GM11168 (cell line): ENCODE measurements around the gene OR4F6.
"Not testable (repeated sequence)": the region's sequence is repeated elsewhere in the genome, so short reads cannot be mapped to it uniquely, and the experiment has no call there.

ENCODE experiments used
- in situ Hi-C: fragments of 300-500 bp; cut with MboI; formaldehyde crosslinking; loops from one replicate; pipeline ENCODE4 v1.12.0; 2022; ENCODE audit warnings: low sequenced_read_pairs; ENCODE audit not compliant: unreplicated experiment

OR4F6 gene, protein sequence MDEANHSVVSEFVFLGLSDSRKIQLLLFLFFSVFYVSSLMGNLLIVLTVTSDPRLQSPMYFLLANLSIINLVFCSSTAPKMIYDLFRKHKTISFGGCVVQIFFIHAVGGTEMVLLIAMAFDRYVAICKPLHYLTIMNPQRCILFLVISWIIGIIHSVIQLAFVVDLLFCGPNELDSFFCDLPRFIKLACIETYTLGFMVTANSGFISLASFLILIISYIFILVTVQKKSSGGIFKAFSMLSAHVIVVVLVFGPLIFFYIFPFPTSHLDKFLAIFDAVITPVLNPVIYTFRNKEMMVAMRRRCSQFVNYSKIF

DNA sequence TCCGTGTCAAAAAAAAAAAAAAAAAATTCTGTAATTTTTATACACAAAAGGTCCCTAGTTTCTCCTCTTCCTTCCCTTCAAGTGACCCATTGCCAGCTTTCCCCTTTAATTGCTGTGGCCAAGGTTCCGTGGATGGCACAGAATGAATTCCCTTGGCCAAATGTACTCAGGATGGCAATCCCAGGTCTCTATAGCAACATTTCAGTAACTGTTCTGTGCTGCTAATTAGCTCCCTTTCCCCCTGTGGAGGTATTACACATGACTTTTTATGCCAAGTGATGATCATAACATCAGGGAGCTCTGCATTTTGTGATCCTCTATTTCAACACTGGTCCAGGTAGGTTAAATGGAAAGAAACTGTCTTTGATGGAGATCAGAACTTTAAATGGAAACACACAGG, at the start of gene OR4F6:
OR4F6 (plus strand) TSS at position 301 of the 400 bp plus-strand sequence. CDS start 2,211 bp downstream, outside the sequence.
- in situ Hi-C loops: no loop called here

DNA sequence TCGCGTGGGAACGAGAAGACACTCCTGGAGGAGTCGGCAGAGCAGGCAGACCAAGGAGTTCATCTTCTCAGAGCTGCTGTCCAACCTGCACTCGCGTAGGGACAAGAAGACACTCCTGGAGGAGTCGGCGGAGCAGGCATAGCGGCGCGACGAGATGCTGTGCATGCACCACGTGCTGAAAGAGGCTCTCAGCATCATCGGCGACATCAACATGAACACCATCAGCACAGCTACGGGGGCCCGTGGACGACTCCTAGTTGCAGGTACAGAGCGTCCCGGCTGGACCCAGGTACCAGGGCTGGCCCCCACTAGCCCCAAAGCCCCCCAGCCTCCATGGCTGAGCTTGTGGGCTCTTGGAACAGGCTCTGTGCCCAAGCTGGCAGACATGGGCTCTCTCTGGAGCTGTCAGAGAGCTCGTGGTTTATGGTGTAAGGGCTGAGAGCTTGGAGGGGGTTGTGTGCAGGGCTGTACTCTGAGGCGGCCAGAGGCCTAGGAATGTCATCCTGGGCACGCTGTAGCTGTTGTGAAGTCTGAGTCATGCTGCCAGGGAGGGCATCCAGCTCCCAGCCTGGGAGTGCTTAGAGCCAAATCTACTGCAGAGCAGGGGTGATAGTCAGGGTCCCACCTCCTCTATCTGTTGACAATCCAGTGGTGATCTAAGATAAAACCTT, 38.5 kb upstream of the OR4F6 start:
- in situ Hi-C loops: loop anchor here (5.0 kb wide), 1 partner anchor 1968 kb away; no protein-coding TSS in a partner anchor

DNA sequence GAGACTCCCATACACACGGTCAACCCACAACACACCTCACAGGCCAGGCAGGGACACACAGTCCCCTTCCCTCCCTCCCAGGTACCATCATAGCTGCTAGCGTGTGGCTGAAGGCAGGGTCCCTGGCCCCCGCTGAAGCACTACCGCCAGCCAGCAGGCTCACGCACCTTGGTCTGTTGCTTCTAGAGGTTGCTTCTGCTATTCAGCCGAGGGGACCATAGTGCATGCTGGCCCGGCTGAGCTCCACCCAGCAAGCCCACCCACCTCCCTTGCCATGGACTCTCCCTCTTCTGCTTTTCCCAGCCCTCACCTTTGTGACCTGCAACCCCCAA, 38.0 kb upstream of the OR4F6 start:
- in situ Hi-C loops: loop anchor here (5.0 kb wide), 1 partner anchor 1968 kb away; no protein-coding TSS in a partner anchor

DNA sequence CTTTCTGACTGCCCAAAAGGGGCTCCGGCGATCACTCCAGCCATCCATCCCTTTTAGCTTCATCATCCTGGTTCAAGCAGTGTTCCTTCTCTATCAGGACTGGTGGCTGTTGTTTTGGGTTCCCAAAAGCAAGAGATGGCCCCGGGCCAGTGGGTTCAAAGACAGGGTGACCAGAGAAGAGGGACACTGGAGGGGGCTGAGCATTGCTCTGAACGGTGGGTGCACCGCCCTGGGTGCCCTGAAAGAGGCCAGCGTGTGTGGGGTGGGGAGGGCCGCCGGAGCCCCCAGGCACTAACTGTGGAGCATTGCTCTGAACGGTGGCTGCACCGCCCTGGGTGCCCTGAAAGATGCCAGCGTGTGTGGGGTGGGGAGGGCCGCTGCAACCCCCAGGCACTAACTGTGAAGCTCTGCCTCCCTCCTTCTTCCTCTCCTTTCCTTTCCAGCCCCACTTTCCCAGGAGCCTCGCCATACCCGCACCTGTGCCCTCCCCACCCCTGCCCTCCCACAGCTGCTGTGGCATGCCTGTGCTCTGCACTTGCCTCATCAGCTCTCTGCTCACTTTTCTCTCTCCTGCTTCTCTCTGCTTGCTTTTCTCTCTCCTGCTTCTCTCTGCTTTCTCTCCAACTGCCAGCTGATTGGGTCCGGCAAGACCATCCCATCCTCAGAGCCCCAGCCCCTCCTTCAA, 37.4 kb upstream of the OR4F6 start:
- in situ Hi-C loops: loop anchor here (5.0 kb wide), 1 partner anchor 1969 kb away; no protein-coding TSS in a partner anchor

DNA sequence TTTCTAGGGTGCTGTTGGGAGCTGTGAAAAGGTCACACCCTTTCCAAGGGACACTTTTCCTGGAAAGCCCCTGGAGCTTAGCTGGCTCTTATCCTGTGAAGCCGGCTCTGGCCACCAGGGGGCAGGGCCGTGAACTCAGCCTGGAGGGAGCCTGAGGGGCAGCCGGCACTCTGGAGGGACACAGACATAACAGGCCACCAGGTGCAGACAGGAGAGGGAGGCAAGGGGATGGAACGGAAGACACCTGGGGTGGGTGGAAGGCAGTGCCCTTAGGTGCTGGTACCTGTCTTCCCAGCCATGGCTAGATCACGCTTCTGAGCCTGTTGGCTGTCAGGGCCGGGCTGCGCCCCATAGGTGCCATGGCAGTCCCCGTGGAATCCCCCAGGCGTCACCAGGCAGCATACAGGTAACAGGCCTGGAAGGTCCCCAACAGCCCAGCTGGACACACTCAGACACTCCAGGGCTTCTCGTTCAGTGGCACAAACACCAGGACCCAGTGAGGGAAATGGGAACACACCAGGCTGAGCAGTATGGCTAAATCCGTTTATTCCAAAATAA, 36.1 kb upstream of the OR4F6 start:
- in situ Hi-C loops: loop anchor here (5.0 kb wide), 1 partner anchor 1970 kb away; no protein-coding TSS in a partner anchor

DNA sequence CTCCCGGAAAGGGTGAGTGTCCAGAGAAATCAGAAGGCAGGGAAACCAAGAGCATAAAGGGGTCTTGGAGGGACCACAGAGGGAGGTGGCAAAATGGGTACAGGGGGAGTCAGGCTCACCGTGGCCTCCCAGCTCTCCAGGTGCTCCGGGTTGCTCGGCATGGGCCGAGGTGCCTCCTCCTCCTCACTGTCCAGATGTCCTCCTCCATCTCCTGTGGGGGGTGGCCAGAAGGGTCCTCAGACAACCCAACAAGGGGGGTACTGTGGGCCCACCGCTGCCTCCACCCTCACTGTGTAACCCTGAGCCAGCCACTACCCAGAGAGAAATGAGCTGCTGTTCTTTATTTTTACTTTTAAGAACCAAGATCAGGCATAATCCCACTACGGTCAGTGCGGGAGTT, 30.4 kb upstream of the OR4F6 start:
- in situ Hi-C loops: no loop called here

DNA sequence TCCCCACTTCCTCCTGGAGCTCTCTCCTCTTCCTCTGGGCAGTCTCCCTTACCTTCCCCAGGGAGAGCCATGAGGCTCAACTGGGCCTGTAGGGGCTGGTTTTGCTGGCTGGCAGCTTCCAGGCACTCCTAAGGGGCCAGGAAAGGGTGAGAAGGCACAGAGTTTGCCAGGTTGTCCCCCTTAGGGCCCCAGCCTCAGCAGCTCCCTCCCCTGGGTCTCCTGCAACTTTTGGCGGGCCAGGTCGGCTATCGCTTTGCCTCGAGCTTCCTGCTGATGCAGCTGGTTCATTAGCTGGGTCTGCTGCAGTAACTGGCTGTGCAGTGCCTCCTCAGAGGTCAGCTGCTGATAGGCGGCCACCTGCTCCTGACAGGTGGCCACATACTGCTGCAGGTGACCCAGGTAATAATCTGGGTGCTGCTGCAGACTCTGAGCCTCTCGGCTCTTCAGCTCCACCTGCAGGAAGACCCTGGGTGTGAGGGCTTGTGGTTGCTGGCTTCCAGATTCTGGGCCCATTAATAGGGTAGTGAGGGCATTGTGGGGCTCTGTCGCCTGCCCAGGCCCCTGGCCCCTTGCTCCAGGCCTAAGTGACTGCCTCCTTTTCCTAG, 29.7 kb upstream of the OR4F6 start:
- in situ Hi-C loops: no loop called here

DNA sequence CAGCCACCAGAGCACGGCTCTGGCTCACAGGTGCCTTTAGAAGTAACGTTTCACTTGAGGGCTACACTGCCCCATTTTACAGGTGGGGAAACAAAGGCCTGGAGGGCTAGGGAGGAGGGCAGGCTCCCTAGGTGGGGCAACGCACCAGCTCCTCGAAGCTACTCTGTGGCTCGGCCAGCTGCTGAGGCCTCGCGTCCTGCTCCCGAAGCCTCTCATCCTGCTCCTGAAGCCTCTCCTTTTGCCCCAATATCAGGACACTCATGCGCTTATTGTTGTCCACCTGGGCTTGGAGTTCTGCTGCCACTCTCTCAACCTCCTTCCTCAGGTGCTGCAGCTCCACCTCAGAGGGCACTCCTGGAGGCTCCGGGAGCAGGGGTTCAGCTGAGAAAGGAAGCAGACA, 28.2 kb upstream of the OR4F6 start:
- in situ Hi-C loops: no loop called here

DNA sequence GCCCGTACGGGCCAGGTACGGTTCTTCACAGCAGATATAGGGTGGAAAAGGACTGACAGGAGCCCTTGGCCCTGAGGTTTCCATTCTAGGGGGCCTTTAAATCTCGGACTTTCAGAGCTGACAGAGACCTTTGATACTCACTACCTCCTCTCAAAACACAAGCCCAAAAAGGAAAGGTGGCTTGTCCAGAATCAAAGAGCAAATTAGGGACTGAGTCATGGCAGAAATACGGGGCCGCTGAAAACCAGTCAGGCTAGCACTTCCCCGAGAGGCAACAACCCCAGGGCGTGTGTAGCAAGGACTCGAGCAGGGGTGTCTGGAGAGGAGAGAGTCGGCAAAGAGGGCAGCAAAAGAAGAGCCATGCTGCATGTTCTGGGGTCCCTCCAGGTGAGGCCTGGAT, 24.7 kb upstream of the OR4F6 start:
- in situ Hi-C loops: not testable (repeated sequence)

DNA sequence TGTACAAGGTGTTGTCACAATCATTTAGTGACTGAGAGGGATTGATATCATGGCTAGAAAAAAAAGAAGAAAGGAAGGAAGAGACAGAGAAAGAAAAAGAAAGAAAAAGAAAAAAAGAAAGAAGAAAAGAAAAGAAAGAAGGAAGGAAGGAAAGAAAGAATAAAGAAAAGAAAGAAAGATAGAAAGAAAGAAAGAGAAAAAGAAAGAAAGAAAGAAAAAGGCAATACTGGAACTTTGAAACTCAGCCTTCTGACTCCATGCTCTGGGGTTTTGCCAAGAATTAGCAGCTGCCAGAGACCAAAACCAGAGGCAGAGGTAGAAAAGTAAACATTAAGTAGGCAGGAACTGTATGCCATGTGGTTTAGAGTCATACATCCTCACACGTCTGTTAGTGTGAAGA, 23.1 kb upstream of the OR4F6 start:
- in situ Hi-C loops: not testable (repeated sequence)

DNA sequence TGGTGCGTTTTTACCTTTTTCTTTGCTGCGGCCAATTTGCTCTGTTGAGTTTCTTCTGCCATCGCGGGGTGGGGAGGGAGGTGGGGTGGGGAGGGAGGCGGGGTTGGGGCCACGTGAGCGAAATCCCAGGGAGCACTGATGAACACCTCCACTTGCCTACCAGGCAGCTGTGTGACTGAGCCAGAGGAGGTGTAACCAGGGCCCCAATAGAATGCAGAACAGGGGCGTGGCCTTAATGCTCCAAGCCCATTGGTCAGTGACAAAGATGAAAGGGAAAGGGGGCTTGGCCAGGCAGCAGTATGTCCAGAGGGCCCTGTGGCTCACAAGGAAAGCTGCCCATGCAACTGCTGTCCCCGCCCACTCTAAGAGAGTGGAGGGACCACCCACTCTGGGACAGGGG, 21.4 kb upstream of the OR4F6 start:
- in situ Hi-C loops: no loop called here

DNA sequence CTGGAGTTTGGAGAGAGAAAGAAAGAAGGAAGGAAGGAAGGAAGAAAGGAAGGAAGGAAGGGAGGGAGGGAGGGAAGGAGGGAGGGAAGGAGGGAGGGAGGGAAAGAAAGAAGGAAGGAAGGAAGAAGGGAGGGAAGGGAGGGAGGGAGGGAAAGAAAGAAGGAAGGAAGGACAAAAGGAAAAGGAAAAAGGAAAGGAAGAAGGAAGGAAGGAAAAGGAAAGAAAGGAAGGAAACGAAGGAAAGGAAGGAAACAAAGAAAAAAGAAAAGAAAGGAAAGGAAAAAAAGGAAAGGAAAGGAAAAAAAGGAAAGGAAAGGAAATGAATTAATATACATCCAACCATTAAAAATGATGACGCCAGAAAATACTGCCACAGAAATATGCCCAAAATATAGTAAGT, 18.7 kb upstream of the OR4F6 start:
- in situ Hi-C loops: loop anchor here (5.0 kb wide), 1 partner anchor 1997 kb away; no protein-coding TSS in a partner anchor

DNA sequence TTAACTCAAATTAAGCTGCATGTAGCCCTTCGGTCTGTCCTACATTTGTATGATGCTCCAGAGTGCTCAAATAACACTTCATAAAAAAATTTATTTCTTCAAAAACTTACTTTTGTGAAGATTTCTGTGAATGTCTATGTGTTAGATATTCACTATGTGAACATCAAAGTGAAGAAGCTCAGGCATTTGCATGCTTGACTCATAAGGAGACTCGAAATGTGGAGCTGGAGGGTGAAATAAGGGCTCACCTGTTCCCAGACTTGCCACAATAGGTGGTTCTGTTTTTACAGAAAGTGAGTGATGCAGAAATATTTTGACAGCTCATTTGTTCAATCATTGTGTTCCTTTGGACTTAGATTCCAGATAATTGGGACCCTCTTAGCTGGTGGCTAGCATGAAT, 16.9 kb upstream of the OR4F6 start:
- in situ Hi-C loops: loop anchor here (5.0 kb wide), 1 partner anchor 1999 kb away; no protein-coding TSS in a partner anchor

DNA sequence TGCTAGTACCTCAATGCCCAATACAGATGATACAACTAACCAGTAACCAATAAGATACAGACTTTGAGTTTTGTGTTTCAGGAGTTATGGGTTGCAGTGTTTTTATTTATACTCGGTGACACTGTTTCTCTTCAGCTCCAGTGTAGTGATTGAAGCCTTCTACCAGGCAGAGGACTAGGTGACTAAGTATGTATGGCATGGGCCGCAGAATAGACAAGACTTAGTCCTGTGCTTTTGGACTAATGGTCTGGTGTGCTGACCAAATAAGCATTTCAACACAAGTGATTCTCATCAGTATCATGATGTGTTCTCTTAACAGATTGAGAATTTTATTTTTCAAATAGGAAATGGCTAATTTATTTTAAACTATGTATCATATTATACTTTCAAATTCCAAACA, 15.3 kb upstream of the OR4F6 start:
- in situ Hi-C loops: loop anchor here (5.0 kb wide), 1 partner anchor 2001 kb away; no protein-coding TSS in a partner anchor

DNA sequence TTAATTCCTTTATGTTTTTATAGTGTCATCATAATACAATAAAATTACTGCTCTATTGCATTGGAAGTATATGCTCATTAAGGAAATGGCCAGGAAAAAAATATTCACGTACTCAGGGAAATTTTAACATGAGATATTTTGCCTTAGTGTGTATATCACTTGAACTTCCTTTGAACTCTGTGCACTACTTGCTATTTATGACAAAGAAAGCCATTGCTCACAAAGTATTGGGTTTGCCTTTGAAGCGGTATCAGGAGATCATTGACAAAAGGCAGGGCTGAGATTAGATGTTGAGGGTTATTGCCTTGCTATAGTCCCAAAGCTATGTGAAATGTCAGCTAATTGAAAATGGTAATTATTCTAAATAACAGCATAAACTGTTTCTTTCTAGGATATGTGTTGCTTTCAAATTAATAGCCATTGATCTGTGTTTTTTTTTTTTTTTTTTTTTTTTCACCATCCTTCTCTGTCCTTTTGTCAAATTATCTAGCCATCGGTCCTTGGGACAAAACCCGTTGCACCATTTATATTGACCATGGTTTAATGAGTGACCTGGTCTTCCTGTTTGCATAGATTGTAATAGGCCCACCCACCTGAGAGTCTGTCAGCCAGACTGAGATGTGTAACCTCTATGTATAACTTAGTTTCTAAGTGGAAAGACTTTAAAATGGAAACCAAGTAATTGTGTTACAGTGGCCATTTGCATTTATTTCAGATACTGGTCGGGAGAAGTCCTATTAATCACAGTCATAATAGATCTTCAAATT, 14.6 kb upstream of the OR4F6 start:
- in situ Hi-C loops: loop anchor here (5.0 kb wide), 1 partner anchor 2001 kb away; no protein-coding TSS in a partner anchor

DNA sequence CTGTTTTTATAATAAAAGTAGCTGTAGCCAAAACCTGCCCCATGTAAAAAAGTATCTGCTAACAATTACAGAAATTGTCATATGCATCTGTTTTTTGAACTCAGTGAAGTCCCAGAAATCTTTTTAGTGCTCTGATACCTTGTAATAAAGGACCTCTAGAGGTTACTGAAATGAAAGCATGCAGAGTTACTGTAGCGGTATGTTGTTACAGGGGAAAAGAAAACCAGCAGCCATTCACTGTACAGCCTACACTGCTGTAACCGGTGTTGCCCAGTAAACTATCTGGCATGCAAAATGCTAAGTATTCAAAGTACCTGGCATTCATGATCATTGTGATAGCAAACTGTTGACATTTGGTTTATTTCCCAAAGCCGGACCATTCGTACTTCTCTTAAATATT, 12.6 kb upstream of the OR4F6 start:
- in situ Hi-C loops: not testable (repeated sequence)

DNA sequence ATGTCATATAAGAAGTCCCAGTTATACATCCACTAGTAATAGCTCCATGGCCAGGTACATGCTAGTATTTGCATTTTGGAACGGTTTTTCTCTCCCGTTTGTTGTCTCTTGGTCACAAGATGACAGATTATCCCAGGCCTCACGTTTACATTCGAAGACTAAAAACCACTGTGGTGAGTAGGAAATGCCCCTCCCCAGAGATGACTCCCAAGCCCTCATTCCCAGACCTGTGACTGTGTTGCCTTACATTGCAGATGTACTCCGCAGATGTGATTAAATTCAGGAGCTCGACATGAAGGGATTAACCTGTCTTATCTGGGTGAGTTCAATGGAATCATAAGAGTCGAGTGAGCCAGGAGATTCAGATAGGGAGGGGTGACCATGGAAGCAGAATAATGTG, 9.3 kb upstream of the OR4F6 start:
- in situ Hi-C loops: not testable (repeated sequence)

DNA sequence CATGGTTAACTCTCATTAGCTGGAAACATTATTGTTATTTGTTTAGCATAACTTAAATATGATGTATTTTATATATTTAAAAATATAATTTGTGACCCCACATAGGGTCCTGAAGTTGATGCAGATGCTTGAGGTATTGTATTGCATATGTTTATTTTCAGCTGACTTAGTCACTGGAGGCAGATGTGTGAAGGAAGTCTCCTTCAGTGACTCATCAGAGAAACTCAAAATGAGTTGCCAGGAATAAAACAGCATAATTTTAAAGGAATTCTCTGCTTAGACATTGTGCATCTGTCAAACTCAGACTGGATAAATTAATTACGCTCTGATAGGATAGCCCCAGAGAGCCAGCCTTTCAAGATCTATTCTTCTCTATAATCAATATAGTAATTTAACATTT, 7.9 kb upstream of the OR4F6 start:
- in situ Hi-C loops: no loop called here

DNA sequence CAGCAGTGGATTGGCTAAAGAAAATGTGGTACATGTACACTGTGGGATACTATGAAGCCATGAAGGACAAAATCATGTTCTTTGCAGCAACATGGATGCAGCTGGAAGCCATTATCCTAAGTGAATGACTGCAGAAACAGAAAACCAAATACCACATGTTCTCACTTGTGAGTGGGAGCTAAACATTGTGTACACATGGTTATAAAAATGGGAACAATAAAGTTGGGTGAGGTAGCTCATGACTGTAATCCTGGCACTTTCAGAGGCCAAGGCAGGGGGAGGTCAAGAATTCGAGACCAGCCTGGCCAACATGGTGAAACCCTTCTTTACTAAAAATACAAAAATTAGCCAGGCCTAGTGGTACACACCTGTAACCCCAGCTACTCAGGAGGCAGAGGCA, 3.6 kb upstream of the OR4F6 start:
- in situ Hi-C loops: no loop called here

DNA sequence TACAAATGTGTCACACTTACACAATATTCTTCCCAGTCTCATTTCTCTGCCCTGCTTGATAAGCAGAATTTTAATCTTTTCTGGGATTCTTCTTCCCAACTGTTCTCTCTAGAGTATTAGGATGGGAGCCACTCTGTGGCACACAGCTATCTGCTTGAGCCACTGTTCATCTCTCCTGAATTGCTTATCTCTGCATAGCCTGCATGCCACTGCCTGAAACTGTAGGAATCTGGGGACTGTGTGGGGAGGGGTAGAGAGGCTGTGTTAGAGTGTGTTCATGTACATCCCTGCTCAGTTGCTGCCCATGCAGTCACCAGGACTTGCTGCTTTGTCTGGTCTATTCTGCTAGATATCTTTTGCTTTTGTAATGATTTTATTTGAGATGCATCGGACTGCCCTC, 2.3 kb upstream of the OR4F6 start:
- in situ Hi-C loops: no loop called here
